RKO (cell line): Measurements from ENCODE around the gene CMTM8.
"Not testable (repeated sequence)": the region's sequence is repeated elsewhere in the genome, so short reads cannot be mapped to it uniquely, and the experiment has no call there.

Experiments
- DNase-seq: peaks from one replicate; pipeline ENCODE4 v3.0.0-alpha.2; 2016; ENCODE audit warnings: low spot score

Gene CMTM8

DNA sequence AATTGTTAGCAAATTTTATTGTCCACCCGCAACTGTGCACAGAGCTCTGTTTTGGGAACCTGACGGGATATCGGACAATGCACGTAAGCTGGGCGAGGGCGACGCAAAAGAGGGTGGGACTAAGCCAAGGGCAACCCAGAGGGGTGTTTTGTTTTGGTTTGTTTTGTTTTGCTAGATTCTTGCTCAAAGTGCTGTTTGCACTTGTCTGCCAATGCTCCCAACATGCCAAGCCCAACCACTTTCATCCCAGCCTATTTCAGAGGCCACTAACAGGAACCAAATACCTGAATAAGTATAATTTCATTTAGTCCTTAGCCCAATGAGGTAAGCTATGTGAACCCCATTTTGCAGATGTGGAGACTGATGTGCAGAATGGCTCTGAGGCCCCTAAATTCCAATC is 143.4 kb downstream of the CMTM8 start:
- DNase-seq: no peak

DNA sequence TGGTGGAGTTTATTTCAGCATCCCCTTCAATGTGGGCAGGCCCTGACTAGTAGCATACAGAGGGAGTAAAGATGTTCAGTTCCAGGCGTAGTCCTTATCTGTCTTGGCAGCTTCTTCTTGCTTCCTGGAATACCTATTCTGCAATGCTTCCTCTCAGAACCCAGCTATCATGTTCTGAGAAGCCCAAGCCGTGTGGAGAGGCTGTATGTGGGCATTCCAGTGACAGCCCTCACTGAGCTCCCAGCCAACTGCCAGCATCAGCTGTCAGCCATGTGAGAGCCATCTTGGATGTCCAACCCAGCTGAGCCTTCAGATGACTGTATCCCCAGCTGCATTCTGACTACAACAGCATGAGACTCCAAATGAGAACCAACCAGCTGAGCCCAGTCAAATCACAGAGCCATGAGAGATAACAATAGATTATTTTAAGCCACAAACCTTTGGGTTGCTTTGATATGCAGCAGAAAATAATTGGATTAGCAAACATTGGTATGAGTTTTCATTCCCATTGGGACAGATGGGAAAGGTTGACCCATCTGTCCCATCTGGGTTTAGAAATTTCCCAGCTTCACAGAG is 144.7 kb downstream of the CMTM8 start:
- peak; percentile 39 for DNase-seq

DNA sequence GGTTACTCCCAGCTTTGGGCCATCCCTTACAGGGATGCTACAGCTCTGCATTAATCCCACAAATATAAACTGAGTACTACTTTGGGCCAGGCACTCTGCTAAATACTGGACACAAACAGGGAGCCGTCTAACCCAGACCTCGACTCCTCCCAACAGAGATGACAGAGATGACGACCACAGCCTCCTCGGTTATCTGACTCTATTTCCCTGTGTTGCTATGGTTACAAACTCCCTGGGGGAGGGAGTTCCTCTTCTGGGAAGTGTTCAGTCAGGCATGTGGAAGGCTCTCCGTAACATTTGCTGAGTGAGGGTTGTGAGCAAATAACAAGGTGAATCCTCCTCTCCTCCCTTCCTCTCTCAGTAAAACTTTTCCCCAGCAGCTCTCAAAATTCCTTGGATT is 146.5 kb downstream of the CMTM8 start:
- no peak for DNase-seq

- no peak for DNase-seq
Observed at GRCh38 chr3:32387512-32387911, 149.0 kb downstream of the CMTM8 start.

DNA sequence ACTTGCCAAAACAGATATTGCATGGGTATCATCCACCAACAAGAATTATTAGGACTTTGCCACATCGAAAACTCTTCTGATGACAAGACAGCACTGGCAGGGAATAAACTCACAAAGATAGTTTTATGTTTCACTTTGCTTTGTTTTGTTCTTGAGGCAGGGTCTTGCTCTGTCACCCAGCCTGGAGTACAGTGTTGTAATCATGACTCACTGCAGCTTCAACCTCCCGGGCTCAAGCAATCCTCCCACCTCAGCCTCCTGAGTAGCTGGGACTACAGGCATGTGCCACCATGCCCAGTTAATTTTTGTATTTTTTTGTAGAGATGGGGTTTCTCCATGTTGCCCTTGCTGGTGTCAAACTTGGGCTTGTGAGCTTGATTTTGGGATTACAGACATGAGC is 151.1 kb downstream of the CMTM8 start:
- not testable (repeated sequence) for DNase-seq

- DNase-seq: peak; percentile 79
Observed at GRCh38 chr3:32391643-32392535, 153.4 kb downstream of the CMTM8 start, which contains the start of gene CMTM7. Gene CMTM7 (plus strand): TSS chr3:32391853. CDS start chr3:32391907, 54 bp downstream.

DNA sequence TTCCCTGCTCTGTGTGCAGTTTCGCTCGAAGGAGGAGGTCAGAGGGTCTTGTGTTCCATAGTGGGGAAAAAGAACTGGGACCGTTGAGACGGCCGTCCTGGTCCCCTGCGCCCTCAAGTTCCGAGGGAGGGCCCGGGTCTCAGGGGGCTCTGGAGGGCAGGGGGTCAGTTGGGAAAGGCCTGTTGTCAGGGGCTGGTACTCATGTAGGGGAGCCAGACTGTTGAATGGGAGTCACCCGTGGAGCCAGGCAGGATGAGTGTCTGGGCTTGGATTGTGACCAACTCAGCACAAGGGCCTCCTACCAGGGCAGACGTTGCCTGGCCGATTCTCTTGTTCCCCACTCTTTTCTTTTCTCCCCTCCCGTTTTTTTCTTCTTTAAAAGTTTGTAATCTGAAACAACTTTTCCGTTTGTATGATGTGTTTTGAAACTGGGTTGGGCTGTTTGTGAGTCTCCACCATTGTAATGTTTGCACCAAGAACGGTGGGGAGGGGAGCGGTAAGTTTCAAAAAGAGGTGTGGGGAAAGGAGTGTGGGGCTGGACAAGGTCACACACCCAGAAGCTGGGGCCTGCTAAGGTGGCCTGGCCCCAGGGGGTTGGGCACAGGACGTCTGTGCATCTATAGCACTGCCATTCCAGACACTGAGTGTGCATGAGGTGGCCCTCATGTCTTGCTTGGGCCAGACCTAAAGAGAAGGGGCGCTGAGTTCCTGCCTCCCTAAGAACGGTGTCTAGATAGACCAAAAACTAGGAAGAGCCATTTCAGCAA is 154.2 kb downstream of the CMTM8 start:
- DNase-seq: peak; percentile 83

GRCh38 chr3:32395496-32395895 is 157.0 kb downstream of the CMTM8 start:
- no peak for DNase-seq

DNA sequence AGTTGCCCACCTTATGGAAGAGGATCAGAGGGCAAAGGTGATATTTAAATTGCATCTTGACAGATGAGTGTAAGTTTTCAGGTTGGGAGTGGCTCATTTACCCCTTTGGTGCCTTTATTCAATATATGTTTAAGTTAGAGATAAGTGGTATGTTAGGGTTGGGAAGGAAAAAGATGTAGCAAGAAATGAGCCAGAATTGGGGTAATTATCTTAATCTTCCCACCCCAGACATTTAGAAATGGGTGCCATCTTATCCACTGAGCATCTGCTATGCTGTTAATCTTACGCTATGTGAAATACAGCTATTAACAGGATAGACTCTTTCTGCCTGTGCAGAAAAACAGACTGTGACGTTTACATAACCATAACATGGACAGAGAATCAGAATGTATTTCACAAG is 159.5 kb downstream of the CMTM8 start:
- DNase-seq: no peak

- DNase-seq: no peak
Observed at GRCh38 chr3:32398531-32398930, 160.1 kb downstream of the CMTM8 start.

DNA sequence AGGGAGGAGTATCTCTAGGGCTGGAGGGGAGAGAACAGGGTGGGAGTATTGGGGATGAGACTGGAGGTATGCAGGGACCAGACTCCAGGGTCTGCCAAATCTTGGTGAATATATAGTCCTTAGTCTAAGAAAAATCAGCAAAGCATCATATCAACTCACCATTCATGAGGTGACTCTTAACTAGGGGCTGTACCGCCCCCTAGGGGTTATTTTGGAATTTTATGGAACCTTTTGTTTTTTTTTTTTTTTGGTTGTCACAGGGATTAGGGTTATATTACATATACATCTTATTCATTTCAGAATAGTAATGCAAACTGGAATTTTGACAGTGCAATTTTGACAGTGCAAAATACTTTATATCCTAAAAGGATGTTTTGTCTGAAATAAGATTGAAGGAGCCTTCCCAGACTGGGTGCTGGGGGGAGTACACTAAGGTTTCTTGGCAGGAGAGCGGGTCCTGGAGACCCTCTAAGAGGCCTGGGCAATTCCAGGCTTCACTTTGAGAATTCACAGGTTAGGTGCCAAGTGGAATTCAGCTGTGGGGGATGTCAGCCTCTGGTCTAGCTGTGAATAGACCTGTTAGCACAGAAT is 160.6 kb downstream of the CMTM8 start:
- DNase-seq: peak; percentile 65

GRCh38 chr3:32401126-32401525 is 162.6 kb downstream of the CMTM8 start:
- DNase-seq: peak; percentile 35

DNA sequence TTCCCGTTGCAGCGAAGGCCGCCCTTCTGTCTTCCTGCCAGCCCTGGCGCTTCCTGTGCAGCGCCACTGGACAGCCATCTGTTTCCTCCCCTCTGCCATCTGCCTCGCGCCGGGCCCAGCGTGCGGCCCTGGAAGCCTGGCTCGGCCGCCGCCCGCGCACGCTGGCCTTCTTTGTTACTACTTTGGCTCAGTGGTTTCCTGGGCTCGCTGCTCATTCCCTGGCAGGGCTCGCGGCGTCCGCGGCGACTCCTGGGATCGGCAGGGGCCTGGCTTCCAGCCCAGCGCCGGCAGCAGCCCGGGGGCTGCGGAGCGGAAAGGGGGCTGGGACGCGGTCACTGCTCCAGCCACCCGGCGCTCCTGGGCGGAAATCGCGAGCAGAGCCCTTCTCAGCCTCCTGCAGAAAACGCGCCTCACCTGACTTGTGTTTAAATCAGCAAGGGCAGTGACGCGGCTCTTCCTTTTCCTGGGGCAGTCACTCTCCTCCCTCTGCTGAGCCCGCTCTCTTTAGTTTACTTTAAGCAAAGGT is 163.1 kb downstream of the CMTM8 start:
- DNase-seq: peak; percentile 58

- DNase-seq: no peak
Observed at GRCh38 chr3:32403663-32404062, 165.2 kb downstream of the CMTM8 start.

- DNase-seq: no peak
Observed at GRCh38 chr3:32404714-32405113, 166.2 kb downstream of the CMTM8 start.

DNA sequence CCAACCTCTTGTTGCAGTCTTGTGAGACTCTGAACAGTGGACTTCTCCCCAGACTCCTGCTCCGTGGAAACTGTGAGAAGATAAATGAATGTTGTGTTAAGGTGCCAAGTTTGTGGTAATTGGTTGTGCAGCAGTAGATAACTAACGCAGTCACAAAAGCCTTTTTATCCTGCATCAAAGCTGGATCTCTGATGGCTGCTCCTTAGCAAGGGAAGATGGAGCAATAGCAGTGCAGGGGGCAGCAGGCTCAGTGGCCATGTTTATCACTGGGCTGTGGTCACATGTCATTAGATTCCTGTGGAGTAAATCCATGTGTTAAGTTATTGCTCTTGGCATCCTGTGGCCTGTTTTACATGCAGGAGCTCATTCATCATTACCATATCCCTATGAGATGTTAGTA is 166.7 kb downstream of the CMTM8 start:
- DNase-seq: no peak

DNA sequence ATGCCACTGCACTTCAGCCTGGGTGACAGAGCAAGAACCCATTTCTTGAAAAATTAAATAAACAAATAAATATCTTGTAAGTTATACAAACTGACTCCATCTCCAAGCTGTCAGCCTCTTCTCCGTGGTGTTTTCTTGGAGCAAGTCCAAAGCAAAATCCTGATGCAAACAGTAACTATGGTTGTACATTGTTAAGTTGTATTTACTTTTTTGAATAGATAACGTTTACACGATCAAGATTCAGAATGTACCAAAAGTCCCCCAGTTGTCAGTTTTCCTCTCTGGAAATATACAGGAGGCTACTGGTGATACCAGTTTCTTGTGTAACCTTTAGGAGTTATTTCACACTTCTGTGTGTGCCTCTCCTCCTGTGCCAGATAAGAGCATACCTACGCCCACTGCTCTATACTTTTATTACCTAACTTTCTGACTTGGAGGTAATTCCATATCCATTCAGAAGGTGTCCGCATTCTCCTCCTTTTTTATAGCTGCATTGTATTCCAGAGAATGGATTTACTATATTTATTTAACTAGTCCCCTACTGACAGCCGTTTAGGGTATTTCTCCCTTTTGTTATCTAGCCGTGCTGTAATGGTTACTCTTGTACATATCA is 167.3 kb downstream of the CMTM8 start:
- no peak for DNase-seq

- no peak for DNase-seq
Observed at GRCh38 chr3:32406486-32407408, 168.3 kb downstream of the CMTM8 start.

DNA sequence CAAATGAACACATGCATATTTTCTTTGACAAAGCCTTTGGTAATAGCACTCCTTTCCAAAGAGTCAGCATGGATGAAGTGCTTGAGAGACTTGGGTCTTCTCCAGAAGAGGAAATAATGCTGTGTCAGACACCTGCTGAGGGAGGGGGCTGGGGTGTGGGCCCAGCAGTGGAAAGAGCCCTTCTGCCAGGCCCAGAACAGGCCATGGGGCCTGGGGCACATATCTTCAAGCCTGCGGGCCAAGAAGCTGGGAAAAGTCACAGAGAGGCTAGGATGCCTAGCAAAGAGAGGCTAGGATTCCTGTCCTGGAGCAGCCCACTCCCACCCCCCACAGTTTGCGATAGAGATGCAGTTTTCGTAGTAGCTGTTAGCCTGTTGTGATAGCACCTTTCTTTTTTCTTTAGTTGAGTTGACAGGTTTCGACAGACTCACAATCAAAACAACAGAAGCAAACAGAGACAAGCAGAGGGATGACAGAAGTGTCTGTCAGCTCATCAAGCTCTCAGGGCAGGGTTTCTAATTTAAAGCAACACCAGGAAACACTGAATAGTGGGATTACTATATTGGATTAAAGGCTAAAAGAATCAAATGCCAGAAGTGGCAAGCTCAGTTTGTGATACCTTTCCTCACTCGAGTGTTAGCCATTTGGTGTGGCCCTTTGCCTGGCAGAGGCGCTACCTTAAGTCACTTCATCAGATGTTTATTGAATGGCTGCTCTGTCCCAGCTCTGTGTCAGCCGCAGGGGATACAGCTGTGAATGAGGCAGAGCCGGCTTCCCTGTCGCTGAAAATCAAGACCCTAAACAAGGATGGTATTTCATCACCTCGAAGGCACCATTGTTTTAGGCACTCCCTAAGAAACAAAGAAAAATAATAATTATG is 172.1 kb downstream of the CMTM8 start:
- no peak for DNase-seq

GRCh38 chr3:32411442-32411841 is 173.0 kb downstream of the CMTM8 start:
- DNase-seq: no peak
